Activated CD4-positive, alpha-beta T cell treated with anti-CD3 and anti-CD28 coated beads, Interleukin-2, amount 50 U/mL, for 4 hours (primary cell): ENCODE measurements around the gene COL18A1.

Experiments
- DNase-seq, 2 experiments: peaks; one replicate each; pipeline ENCODE4 v3.0.0-alpha.2; 2020

Gene COL18A1

GRCh38 chr21:45509566-45510465 lies 104.9 kb downstream of the COL18A1 start:
- no peak for DNase-seq

- DNase-seq = no peak
Measured at GRCh38 chr21:45510466-45510955, 105.5 kb downstream of the COL18A1 start.

GRCh38 chr21:45511007-45511406 lies 106.0 kb downstream of the COL18A1 start:
- no peak for DNase-seq

- DNase-seq = no peak
Measured at GRCh38 chr21:45511661-45512431, 106.9 kb downstream of the COL18A1 start.

- no peak for DNase-seq
Measured at GRCh38 chr21:45512626-45513002, 107.6 kb downstream of the COL18A1 start.

GRCh38 chr21:45513003-45513717 lies 108.2 kb downstream of the COL18A1 start:
- no peak for DNase-seq

GRCh38 chr21:45513741-45514310 lies 108.9 kb downstream of the COL18A1 start:
- DNase-seq = no peak

GRCh38 chr21:45514311-45515021 lies 109.5 kb downstream of the COL18A1 start:
- DNase-seq = no peak

GRCh38 chr21:45515241-45516061 lies 110.5 kb downstream of the COL18A1 start:
- no peak for DNase-seq

- no peak for DNase-seq
Measured at GRCh38 chr21:45516071-45516670, 111.2 kb downstream of the COL18A1 start.

- DNase-seq = no peak
Measured at GRCh38 chr21:45516671-45517151, 111.7 kb downstream of the COL18A1 start.

- no peak for DNase-seq
Measured at GRCh38 chr21:45517249-45518065, 112.5 kb downstream of the COL18A1 start.

- no peak for DNase-seq
Measured at GRCh38 chr21:45518742-45519141, 113.8 kb downstream of the COL18A1 start.

- DNase-seq = no peak
Measured at GRCh38 chr21:45519182-45519581, 114.2 kb downstream of the COL18A1 start.

GRCh38 chr21:45521241-45521640 lies 116.3 kb downstream of the COL18A1 start:
- DNase-seq = no peak

GRCh38 chr21:45522381-45522780 lies 117.4 kb downstream of the COL18A1 start:
- no peak for DNase-seq

- no peak for DNase-seq
Measured at GRCh38 chr21:45522986-45523385, 118.0 kb downstream of the COL18A1 start.

- no peak for DNase-seq
Measured at GRCh38 chr21:45523411-45524101, 118.6 kb downstream of the COL18A1 start.

GRCh38 chr21:45524756-45525152 lies 119.8 kb downstream of the COL18A1 start:
- no peak for DNase-seq
